HepG2 (cell line): Measurements from ENCODE around the gene FAM234B. TPM values are rescaled to one million over a fixed set of nuclear protein-coding genes. Genes with fewer than 3 reads are reported as not detected.
A peak's percentile ranks its signal among the peaks of the same experiment; 100 is the strongest.
"Not testable (repeated sequence)": the region's sequence is repeated elsewhere in the genome, so short reads cannot be mapped to it uniquely, and the experiment has no call there.

ENCODE experiments used
- ATAC-seq: fragments of 200-7000 bp; cut with Tn5 transposase; 3 replicates; pipeline ENCODE4 v1.9.1; 2020; ENCODE audit warnings: mild to moderate bottlenecking, moderate library complexity
- BruUV-seq: library from RNA; stranded (reverse); fragments of 400-500 nt; replicated peaks from 2 replicates; lab custom pipeline; 2021; lab: Mats Ljungman, UMichigan
- CTCF ChIA-PET: fragments of 300-600 bp; formaldehyde crosslinking; extraction: SDS; loops from one replicate; lab custom pipeline; 2021; ENCODE audit warnings: low total read pairs, inconsistent platforms, low intra/inter-chr PET ratio; lab: Yijun Ruan, JAX
- POLR2A ChIA-PET: fragments of 350-600 bp; sonication (Branson Sonifier 250); formaldehyde crosslinking; loops from one replicate; lab custom pipeline; 2020; ENCODE audit warnings: antibody characterized with exemption, inconsistent platforms; lab: Yijun Ruan, JAX
- DNase-seq: peaks from one replicate; pipeline ENCODE4 v3.0.0-alpha.2; 2015; ENCODE audit warnings: low spot score
- FAIRE-seq: peaks from 3 replicates; lab custom pipeline; 2011; peaks lifted over from hg19 to GRCh38; lab: Jason Lieb, UNC
- H2AFZ ChIP-seq: one replicate; pipeline ENCODE4 v1.6.1; 2011; ENCODE audit warnings: low read length, inconsistent platforms
- H3K27ac ChIP-seq: fragments of 300-600 bp; 3 replicates; pipeline ENCODE4 v1.8.0; 2011; ENCODE audit warnings: mixed run types, mild to moderate bottlenecking, mixed read lengths, low read length, inconsistent platforms; ENCODE audit not compliant: insufficient read depth; ENCODE audit errors: extremely low read length
- H3K27me3 ChIP-seq, 2 experiments: fragments of 200-600 bp in 1 of 2; 2 replicates in 1 of 2; 3 replicates in 1 of 2; pipeline versions ENCODE4 v1.6.0 to v1.8.0; 2011; ENCODE audit warnings: low read length in 2 of 2, mild to moderate bottlenecking in 2 of 2, moderate library complexity in 2 of 2, inconsistent platforms in 1 of 2; ENCODE audit not compliant: insufficient read depth in 2 of 2, control insufficient read depth in 1 of 2
- H3K36me3 ChIP-seq, 2 experiments: fragments of 200-600 bp in 1 of 2; replicated peaks in 1 of 2; 2 replicates in 1 of 2; 3 replicates in 1 of 2; pipeline versions ENCODE4 v1.5.1 to v1.8.0; 2011; ENCODE audit warnings: low read length in 2 of 2, inconsistent platforms in 1 of 2; ENCODE audit not compliant: insufficient read depth in 2 of 2, control insufficient read depth in 1 of 2
- H3K4me1 ChIP-seq: 2 replicates; pipeline ENCODE4 v1.5.1; 2012; ENCODE audit warnings: low read length, inconsistent platforms; ENCODE audit not compliant: insufficient read depth
- H3K4me2 ChIP-seq: 2 replicates; pipeline ENCODE4 v1.6.0; 2011; ENCODE audit warnings: low read depth, low read length, inconsistent platforms
- H3K4me3 ChIP-seq, 3 experiments: fragments of 200-600 bp in 1 of 3; sonication (generic), shearing (Covaris generic) in 1 of 3; replicated peaks in 1 of 3; 2 replicates each; pipeline ENCODE4 v1.5.1; 2011 to 2016; ENCODE audit warnings: low read length in 3 of 3, inconsistent platforms in 2 of 3, low read depth in 2 of 3, mild to moderate bottlenecking in 2 of 3, control low read depth in 1 of 3, mixed read lengths in 1 of 3; ENCODE audit not compliant: insufficient read depth in 1 of 3
- H3K79me2 ChIP-seq: one replicate; pipeline ENCODE4 v1.6.1; 2011; ENCODE audit warnings: low read length, inconsistent platforms; ENCODE audit not compliant: insufficient read depth
- H3K9ac ChIP-seq: 2 replicates; pipeline ENCODE4 v1.6.0; 2011; ENCODE audit warnings: mild to moderate bottlenecking, low read depth, low read length, inconsistent platforms; ENCODE audit not compliant: insufficient read depth
- H3K9me3 ChIP-seq: 2 replicates; pipeline ENCODE4 v1.5.1; 2012; ENCODE audit warnings: mild to moderate bottlenecking, low read length
- H4K20me1 ChIP-seq: 2 replicates; pipeline ENCODE4 v1.6.0; 2011; ENCODE audit warnings: inconsistent platforms, mild to moderate bottlenecking, low read length, moderate library complexity; ENCODE audit not compliant: insufficient read depth
- ARNT2 ChIP-seq: sonication (generic); formaldehyde crosslinking; IDR thresholded peaks from 2 replicates; pipeline ENCODE4 v1.8.0; 2022; ENCODE audit warnings: mild to moderate bottlenecking, low read depth, missing genetic modification reagents, moderate library complexity
- HHEX ChIP-seq: IDR thresholded peaks from 2 replicates; pipeline ENCODE4 v1.6.1; 2016; ENCODE audit warnings: control low read depth
- KLF13 ChIP-seq: sonication (generic); formaldehyde crosslinking; IDR thresholded peaks from 2 replicates; pipeline ENCODE4 v1.4.0; 2020; ENCODE audit warnings: mild to moderate bottlenecking, missing genetic modification reagents
- MBNL3 ChIP-seq: fragments of 250-450 bp; sonication (Bioruptor Pico); conservative IDR thresholded peaks from 2 replicates; pipeline ENCODE4 v1.8.0; 2022; ENCODE audit warnings: mild to moderate bottlenecking, inconsistent platforms
- SIX1 ChIP-seq: sonication (generic); formaldehyde crosslinking; IDR thresholded peaks from 2 replicates; pipeline ENCODE4 v1.4.0; 2020; ENCODE audit warnings: missing genetic modification reagents, borderline replicate concordance
- ZNF121 ChIP-seq: sonication (generic); formaldehyde crosslinking; IDR thresholded peaks from 2 replicates; pipeline ENCODE4 v1.5.0; 2020; ENCODE audit warnings: mild to moderate bottlenecking, missing genetic modification reagents
- ZNF354B ChIP-seq: sonication (generic); formaldehyde crosslinking; IDR thresholded peaks from 2 replicates; pipeline ENCODE4 v1.8.0; 2022; ENCODE audit warnings: mild to moderate bottlenecking, missing genetic modification reagents
- WGBS: methylation state at CpG from one replicate; pipeline ENCODE4 v1.1.6; 2017; ENCODE audit warnings: low lambda C conversion rate; 5-methylcytosine and 5-hydroxymethylcytosine counted together
- in situ Hi-C: cut with HindIII; loops from 2 replicates; pipeline ENCODE4 v1.10.0; 2017; ENCODE audit warnings: low pct_unique_long_range_greater_than_20kb; ENCODE audit not compliant: extremely low pct_ligation_motif_present
- intact Hi-C: fragments of 100-400 bp; cut with micrococcal nuclease; formaldehyde crosslinking; loops from one replicate; pipeline ENCODE4 v1.10.0; 2022; ENCODE audit not compliant: unreplicated experiment
- polyA plus RNA-seq, 8 experiments: library from polyadenylated mRNA; depleted of rRNA in 3 of 8; stranded (reverse) in 7 of 8; unstranded in 1 of 8; fragments of >200 nt; fragmentation: Illumina TruSeq in 4 of 8; extraction: Trizol in 4 of 8; gene quantifications; 2 replicates each; pipeline versions ENCODE4 v1.2.1 to v1.2.3, GENCODE V29; 2011 to 2016; ENCODE audit warnings: low read depth in 4 of 8, missing spikeins in 1 of 8, mixed read lengths in 1 of 8; ENCODE audit not compliant: insufficient read depth in 1 of 8
- total RNA-seq, 5 experiments: library from RNA; depleted of rRNA; stranded (reverse); fragments of >200 nt; fragmentation: Illumina TruSeq; extraction: Trizol; gene quantifications; 2 replicates each; pipeline ENCODE4 v1.2.3, GENCODE V29; 2016; ENCODE audit warnings: low read depth in 1 of 5
- TF ChIP-seq, protein P1 (sequence below): sonication (generic); formaldehyde crosslinking; IDR thresholded peaks from 2 replicates; pipeline ENCODE4 v1.5.0; 2020; ENCODE audit warnings: missing genetic modification reagents
- TF ChIP-seq, protein P2 (sequence below): sonication (generic); formaldehyde crosslinking; IDR thresholded peaks from 2 replicates; pipeline ENCODE4 v1.5.0; 2020; ENCODE audit warnings: mild to moderate bottlenecking, missing genetic modification reagents
- TF ChIP-seq, protein P3 (sequence below): sonication (generic); formaldehyde crosslinking; IDR thresholded peaks from 2 replicates; pipeline ENCODE4 v1.8.0; 2022; ENCODE audit warnings: missing genetic modification reagents, mild to moderate bottlenecking, borderline replicate concordance
- TF ChIP-seq, protein P4 (sequence below): sonication (generic); formaldehyde crosslinking; IDR thresholded peaks from 2 replicates; pipeline ENCODE4 v1.9.0; 2021; ENCODE audit warnings: missing genetic modification reagents, borderline replicate concordance

Gene FAM234B
- total and polyA plus RNA-seq, 2 of the 13 experiments (the other 11 are each of a cell fraction or from before 2014, with no cell fraction given): 7.8 to 13.8 TPM

DNA sequence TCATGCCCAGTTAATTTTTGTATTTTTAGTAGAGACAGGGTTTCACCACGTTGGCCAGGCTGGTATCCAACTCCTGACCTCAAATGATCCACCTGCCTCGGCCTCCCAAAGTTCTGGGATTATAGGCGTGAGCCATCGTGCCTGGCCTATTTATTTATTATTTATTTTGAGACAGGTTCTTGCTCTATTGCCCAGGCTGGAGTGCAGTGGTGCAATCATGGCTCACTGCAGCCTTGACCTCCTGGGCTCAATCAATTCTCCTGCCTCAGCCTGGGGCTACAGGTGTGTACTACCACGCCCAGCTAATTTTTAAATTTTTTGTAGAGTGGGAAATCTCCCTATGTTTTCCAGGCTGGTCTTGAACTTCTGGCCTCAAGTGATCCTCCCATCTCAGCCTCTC is 8.8 kb upstream of the FAM234B start:
- H3K4me3 ChIP-seq, H2AFZ ChIP-seq, FAIRE-seq, BruUV-seq, DNase-seq, H3K4me2 ChIP-seq, H3K27ac ChIP-seq, ATAC-seq, H3K4me1 ChIP-seq, intact Hi-C loops, POLR2A ChIA-PET, H3K9me3 ChIP-seq, H4K20me1 ChIP-seq, H3K79me2 ChIP-seq, CTCF ChIA-PET, H3K36me3 ChIP-seq, in situ Hi-C loops, H3K9ac ChIP-seq: not testable (repeated sequence)
- WGBS: 8% methylated on average over 5 of the region's 5 CpGs
- peaks cover 0 to 13% of the 10 kb centered on the region in 2 experiments; a peak in 3 of 5 replicates for H3K27me3 ChIP-seq
- 0 out of 2 replicates have a peak, but pooled peaks have one; percentile 13 for TF ChIP-seq ZNF121 (CRISPR knock-in tag)

DNA sequence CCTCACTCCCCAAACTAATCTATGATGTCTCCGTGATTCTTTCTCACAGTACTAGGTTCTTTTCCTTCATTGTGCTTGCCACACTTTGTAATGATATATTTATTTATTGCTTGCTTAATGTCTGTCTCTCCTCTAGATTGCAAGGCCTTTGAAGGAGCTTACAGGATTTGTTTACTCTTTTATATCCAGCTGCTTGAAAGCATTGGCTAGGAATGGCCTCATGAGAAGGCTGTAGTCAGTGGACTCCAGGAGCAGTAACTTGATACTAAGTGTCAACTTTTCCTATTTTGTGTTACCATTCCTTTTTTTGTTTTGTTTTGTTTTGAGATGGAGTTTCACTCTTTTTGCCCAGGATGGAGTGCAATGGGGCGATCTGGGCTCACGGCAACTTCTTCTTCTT is 7.3 kb upstream of the FAM234B start:
- ChIA-PET POLR2A (no interaction called here), CTCF (no interaction called here)
- 62% methylated on average over 3 of the region's 3 CpGs for WGBS
- DNase-seq (no peak), FAIRE-seq (no peak), ATAC-seq (no peak)
- Histone ChIP-seq H3K36me3 (no peaks in the 10 kb centered on the region), H3K27ac (no peak overlapping the region), H2AFZ (no peak overlapping the region), H3K9me3 (no peaks in the 10 kb centered on the region), H3K4me3 (no peak overlapping the region), H3K27me3 (peaks cover 0 to 22% of the 10 kb centered on the region in 2 experiments; a peak in 4 of 5 replicates), H3K4me2 (no peak overlapping the region), H3K9ac (no peak overlapping the region), H3K79me2 (no peaks in the 10 kb centered on the region), H3K4me1 (no peaks in the 10 kb centered on the region), H4K20me1 (no peaks in the 10 kb centered on the region)
- intact Hi-C loops: no loop called here
- BruUV-seq: no TSS peak
- in situ Hi-C loops: no loop called here
- TF ChIP-seq, protein P1, sequence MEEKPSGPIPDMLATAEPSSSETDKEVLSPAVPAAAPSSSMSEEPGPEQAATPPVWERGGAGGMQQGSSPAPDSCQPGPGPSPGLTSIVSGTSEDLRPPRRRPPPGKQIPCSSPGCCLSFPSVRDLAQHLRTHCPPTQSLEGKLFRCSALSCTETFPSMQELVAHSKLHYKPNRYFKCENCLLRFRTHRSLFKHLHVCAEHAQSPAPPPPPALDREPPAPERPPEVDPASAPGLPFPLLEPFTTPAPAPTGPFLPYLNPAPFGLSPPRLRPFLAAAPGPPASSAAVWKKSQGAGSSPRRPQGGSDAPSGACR (CRISPR knock-in tag): no peak
- TF ChIP-seq ARNT2 (no peak), ZNF354B (CRISPR knock-in tag) (no peak), KLF13 (no peak), MBNL3 (CRISPR knock-in tag) (no peak), SIX1 (CRISPR knock-in tag) (no peak), HHEX (CRISPR knock-in tag) (no peak)
- TF ChIP-seq, protein P2, sequence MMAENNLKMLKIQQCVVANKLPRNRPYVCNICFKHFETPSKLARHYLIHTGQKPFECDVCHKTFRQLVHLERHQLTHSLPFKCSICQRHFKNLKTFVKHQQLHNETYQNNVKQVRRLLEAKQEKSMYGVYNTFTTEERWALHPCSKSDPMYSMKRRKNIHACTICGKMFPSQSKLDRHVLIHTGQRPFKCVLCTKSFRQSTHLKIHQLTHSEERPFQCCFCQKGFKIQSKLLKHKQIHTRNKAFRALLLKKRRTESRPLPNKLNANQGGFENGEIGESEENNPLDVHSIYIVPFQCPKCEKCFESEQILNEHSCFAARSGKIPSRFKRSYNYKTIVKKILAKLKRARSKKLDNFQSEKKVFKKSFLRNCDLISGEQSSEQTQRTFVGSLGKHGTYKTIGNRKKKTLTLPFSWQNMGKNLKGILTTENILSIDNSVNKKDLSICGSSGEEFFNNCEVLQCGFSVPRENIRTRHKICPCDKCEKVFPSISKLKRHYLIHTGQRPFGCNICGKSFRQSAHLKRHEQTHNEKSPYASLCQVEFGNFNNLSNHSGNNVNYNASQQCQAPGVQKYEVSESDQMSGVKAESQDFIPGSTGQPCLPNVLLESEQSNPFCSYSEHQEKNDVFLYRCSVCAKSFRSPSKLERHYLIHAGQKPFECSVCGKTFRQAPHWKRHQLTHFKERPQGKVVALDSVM: no peak
- TF ChIP-seq, protein P3, sequence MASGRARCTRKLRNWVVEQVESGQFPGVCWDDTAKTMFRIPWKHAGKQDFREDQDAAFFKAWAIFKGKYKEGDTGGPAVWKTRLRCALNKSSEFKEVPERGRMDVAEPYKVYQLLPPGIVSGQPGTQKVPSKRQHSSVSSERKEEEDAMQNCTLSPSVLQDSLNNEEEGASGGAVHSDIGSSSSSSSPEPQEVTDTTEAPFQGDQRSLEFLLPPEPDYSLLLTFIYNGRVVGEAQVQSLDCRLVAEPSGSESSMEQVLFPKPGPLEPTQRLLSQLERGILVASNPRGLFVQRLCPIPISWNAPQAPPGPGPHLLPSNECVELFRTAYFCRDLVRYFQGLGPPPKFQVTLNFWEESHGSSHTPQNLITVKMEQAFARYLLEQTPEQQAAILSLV (CRISPR knock-in tag): no peak
- TF ChIP-seq, protein P4, sequence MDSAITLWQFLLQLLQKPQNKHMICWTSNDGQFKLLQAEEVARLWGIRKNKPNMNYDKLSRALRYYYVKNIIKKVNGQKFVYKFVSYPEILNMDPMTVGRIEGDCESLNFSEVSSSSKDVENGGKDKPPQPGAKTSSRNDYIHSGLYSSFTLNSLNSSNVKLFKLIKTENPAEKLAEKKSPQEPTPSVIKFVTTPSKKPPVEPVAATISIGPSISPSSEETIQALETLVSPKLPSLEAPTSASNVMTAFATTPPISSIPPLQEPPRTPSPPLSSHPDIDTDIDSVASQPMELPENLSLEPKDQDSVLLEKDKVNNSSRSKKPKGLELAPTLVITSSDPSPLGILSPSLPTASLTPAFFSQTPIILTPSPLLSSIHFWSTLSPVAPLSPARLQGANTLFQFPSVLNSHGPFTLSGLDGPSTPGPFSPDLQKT (CRISPR knock-in tag): no peak
